GM18858 (cell line): ENCODE data around the gene ABO.
"Not testable (repeated sequence)": the region's sequence is repeated elsewhere in the genome, so short reads cannot be mapped to it uniquely, and the experiment has no call there.

ENCODE experiments used
- ATAC-seq: cut with Tn5 transposase; IDR thresholded peaks from one replicate; pipeline ENCODE4 v1.9.1; 2021; ENCODE audit not compliant: unreplicated experiment

The ABO gene

DNA sequence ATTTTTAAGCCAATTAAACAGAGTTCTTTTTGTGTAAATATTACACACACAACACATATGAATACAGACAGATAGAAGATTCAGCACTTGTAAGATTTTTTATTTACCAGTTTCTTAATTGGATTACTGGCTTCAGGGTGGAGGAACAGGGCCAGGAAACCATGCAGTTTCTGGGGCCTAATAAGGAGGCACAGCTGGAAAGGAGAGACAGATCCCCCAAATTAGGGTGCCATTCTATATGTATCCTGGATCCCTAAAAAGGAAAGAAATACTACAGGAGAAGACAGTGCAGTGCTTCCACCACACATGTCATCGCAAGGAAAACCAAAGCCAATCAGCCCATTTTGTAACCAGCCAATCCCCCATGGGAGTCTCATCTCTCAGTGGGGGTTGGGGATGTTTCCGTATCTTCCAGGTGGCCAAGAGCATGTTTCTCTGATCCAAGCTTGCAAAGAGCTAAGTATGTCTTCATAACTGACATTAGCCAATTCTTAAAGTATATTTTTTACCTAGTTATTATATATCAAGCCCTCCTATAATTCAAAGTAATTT lies 15.8 kb upstream of the ABO start:
- ATAC-seq, result no peak

DNA sequence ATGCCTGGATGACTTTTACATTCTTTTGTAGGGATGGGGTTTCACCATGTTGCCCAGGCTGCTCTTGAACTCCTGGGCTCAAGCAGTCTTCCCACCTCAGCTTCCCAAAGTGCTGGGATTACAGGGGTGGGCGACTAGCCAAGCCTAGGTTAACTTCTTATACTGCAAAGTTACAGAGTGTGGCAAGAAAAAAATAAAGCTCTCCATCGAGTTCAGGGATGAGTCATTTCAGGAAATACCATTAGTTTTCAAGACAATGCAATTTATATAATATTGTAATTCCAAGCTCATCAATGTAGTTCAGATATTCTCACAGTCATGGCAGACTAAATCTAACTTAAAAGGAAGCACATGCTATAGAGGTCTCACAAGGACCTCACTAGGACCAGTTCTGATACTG lies 11.5 kb upstream of the ABO start:
- no peak for ATAC-seq

DNA sequence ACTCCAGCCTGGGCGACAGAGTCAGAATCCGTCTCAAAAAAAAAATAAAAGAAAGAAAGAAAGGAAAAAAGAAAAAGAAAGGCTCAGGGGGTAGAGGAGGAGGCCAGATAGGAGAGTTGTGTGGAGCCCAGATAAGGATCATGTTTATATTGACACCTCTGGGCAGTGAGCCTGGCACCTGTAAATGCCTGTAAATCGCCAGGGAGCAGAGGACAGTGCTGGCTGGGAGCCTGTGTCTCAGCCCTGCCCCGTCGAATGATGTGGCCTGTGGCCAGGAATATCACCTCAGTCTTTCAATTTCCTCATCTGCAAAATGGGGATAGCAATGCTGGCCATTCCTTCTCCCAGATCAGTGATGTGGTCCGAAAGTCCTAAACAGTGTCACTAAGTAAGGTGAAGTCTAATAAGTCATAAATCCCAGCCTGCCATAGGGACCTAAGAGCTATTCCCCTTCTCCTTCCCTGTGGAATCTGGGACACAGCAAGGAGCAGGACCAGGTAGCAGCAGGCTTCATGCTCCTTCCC lies 10.3 kb upstream of the ABO start:
- no peak for ATAC-seq

DNA sequence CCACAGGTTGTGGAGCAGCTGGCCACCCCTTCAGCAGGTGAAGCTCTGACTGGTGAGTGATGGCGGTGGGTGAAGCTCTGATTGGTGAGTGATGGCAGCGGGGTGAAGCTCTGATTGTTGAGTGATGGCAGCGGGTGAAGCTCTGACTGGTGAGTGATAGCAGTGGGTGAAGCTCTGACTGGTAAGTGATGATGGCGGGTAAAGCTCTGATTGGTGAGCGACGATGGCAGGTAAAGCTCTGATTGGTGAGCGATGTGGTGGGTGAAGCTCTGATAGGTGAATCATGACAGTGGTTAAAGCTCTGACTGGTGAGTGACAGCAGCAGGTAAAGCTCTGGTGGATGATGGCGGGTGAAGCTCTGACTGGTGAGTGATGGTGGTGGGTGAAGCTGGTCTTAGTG lies 9.4 kb upstream of the ABO start:
- no peak for ATAC-seq

DNA sequence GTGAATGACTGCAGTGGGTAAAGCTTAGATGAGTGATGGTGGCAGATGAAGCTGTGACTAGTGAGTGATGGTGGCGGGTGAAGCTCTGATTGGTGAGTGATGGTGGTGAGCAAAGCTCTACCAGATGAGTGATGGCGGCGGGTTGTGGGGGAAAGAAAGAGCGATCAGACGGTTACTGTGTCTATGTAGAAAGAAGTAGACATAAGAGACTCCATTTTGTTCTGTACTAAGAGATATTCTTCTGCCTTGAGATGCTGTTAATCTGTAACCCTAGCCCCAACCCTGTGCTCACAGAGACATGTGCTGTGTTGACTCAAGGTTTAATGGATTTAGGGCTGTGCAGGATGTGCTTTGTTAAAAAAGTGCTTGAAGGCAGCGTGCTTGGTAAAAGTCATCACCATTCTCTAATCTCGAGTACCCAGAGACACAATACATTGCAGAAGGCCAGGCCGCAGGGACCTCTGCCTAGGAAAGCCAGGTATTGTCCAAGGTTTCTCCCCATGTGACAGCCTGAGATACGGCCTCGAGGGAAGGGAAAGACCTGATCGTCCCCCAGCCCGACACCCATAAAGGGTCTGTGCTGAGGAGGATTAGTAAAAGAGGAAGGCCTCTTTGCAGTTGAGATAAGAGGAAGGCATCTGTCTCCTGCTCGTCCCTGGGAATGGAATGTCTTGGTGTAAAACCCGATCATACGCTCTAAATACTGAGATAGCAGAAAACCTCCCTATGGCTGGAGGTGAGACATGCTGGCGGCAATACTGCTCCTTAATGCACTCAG lies 8.4 kb upstream of the ABO start:
- ATAC-seq, result not testable (repeated sequence)

DNA sequence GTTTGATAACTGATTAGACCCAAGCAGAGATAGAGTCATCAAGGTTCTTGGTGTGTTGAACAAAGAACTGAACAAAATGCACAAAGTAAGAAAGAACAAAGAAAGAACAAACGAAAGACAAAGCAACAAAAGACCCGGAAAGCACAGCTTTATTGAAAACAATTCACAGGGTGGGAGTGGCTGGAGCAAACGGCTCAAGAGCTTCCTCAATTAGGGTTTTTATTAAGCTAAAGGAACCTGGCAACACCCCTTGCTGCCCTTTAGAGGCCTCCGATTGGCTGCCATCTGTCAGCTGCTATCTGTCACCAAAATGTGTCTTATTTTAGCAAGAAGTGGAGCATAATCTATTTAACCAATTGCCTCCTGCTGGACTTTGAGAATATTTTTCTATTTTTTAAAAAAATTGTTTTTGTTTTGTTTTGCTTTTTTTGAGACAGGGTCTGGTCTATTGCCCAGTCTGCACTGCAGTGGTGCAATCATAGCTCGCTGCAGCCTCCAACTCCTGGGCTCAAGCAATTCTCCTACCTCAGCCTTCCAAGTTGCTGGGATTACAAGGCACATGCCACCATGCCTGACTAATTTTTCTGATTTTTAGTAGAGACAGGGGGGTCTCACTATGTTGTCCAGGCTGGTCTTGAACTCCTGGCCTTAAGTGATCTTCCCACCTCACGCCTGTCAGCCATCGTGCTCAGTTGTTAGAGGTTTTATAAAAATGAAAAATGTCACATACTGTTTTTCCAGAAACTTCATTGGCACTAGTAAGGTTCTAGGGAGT lies 7.7 kb upstream of the ABO start:
- ATAC-seq, result no peak

DNA sequence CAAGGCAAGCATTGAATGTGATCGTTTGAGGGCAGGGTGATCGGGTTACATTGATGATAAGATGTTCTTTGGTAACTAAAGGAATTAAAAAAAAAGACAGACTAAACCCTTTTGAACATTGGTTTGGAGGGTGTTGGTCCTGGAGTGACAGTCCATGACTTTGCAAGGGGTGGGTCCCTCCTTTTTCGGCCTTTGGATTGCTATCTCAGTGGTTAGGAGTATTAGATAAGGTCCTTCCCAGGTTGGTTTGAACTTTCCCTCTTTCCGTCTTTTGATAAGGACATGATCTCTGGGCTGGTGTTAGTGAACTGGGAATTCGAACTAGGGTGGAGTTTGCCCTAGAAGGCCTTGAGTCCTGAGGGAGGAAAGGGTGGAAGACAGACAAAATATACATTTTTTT lies 5.4 kb upstream of the ABO start:
- no peak for ATAC-seq

DNA sequence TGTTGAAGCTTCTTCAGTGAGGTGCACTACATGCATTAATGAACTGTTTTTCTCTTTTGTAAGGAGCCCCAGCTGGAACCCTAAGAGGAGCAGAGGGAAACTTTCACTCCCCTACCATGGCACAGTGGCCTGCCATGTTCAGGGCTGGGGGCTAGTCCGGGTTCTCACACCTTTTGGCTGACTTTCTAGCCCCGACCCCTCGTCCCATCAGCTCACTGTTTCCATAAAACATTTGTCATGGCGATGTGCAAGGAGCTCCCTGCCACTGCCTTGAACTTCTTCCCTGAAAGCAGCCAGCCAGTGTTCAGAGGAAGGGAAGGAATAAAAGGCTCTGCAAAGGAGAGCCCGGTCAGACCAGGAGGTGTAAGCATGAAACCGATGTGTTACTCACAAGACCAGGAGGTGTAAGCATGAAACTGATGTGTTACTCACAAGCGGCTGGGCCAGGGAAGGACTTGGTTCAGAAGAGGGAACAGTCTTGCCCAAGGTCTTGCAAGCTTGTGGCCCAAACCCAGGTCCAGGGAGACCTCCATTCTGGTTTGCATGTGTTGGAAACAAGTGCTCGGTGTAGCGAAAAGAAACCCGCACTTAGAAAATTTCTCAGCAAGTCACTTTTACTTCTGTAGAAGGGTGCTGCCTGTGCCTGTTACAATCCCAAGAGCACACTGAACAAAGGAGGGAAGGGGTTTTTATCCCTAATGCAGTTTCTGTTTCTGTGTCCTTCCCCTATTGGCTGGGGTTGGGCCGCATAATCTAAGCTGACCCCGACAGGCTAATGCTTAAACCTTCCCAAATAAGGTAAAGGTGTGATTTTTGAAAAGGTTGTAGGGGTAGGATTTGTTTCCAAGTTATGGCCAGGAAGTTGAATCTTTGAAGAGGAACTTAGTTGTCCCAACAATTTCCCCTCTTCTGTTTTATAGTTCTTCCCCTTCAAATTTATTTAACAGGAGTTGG lies 3.4 kb upstream of the ABO start:
- no peak for ATAC-seq

DNA sequence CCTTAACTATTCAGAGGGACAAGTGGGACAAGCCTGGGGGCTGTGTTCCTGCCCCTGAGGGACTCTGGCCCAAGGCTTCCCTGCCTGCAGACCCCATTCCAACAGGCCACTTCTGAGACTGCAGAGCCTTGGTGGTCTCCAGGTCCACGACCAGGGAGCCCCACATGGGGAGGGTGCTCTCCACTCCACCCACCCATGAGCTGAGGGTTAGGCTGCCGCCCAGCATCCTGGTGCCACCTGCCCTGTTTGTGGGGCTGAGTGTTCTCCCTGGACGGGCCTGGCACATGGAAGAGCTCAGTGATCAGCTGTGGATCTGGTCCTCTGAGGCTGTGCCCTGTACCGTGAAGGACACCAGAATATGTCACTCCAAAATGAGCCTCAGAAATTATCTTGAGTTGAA lies 2.5 kb upstream of the ABO start:
- no peak for ATAC-seq

DNA sequence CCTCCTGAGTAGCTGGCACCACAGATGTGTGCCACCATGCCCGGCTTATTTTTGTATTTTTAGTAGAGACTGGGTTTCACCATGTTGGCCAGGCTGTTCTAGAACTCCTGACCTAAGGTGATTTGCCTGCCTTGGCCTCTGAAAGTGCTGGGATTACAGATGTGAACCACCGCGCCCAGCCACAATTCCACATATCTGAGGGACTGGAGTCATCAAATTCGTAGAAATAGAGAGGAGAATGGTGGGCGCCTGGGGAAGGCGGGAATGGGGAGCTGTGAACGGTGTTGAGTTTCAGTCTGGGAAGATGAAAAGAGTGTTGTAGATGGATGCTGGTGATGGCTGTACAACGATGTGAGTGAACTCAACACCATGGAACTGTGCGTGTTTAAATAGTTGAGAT lies 1.9 kb upstream of the ABO start:
- no peak for ATAC-seq

DNA sequence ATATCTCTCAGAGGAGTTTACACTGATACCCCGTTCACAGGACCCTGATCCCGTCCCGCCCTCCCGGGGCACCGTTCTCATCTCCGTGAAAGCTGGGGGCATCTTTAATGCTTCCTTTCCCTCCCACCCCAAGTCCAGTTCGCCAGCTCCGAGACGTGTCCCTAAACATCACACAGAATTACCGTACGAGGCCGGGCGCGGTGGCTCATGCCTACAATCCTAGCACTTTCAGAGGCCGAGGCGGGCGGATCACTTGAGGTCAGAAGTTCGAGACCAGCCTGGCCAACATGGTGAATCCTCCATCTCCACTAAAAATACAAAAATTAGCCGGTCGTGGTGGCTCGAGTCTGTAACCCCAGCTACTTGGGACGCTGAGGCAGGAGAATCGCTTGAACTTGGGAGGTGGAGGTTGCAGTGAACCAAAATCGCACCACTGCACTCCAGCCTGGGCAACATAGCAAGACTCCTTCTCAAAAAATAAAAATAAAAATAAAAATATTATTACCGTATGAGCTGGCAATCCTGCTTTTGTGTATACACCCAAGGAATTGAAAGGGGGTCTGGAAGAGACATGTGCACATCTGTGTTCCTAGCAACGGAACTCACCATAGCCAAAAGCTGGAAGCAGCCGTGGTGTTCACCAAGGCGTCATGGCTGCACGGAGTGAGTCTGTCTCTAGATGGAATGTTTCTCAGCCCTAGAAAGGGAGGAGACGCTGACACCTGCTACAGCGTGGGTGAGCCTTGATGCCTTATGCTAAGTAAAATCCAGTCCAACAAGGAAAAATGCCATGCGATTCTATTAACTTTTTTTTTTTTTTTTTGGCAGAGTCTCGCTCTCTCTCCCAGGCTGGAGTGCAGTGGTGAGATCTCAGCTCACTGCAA lies 1.2 kb upstream of the ABO start:
- no peak for ATAC-seq

DNA sequence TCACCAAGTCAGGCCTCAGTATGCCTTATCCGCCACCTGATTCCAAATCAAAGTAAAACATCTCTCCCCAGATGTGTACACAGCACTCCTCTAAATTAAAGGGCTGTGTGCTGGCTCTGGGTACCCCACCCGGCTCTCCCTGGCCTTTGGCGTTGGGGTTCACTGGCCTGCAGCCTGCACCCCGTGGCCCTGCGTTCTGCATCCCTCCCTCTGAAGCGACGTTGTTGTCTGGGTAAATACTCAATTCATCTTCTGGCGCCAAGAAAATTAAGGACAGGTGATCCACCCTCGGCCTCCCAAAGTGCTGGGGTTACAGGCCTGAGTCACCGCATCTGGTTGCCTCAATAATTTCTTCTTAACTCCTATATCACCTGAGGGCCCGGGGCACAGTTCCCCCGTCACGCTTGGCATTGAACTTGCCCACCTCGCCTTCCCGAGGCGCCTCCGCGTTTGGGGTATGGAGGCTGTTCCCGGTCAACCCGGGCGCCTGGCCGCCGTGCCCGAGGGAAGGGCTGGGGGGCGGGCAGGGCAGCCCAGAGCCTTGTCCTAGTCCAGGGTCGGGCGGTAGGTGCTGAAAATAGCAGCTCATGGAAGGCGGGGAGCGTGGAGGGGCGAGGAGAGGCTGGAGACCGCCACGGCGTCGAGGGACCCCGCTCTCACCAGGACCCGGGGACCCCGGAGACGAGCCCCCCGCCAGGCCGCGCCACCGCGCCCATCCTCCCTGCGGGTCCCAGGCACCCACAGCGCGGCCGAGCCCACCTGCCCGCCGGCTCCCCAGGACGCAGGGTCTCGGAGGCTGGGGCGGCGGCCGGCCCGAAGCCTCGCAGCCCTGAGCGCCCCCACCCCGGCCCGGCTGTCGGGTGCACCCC lies 531 bp downstream of the ABO start:
- no peak for ATAC-seq

DNA sequence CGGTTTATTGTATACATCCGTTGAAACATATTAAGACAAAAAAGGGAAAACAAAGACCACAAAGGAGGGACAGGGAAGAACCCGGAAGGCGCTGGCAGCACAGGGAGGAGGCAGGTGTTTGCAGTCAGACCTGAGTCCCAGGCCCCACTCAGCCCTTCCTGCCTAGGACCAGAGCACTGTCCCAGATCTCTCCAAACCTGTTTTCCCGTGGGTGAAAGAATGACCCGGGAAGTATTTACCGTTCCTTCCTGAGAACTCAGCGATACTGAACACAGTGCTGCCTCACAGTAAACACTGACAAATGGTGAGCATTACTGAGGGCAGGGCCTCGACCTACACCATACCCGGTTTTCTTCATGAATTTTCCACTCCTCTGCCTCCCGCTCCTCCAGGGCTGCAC lies 1.2 kb downstream of the ABO start:
- no peak for ATAC-seq

DNA sequence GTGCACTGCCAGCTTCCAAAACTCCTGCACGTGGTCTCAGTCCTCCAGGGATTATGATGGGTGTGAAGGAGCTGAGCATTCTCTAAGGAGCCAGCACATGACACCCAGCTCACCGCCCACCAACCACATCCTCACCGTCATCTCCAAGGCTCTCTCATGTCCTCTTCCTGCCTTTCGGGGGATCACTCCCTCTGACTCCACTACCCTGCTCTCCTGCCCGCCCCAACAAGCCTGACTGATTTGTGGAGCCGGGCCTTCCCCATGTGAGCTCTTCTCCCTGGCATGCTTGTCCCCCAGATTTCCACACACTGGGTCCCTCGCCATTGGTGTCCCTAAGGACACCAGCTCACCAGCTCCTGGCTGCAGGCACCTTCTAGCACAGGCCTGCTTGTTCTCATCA lies 1.9 kb downstream of the ABO start:
- no peak for ATAC-seq

DNA sequence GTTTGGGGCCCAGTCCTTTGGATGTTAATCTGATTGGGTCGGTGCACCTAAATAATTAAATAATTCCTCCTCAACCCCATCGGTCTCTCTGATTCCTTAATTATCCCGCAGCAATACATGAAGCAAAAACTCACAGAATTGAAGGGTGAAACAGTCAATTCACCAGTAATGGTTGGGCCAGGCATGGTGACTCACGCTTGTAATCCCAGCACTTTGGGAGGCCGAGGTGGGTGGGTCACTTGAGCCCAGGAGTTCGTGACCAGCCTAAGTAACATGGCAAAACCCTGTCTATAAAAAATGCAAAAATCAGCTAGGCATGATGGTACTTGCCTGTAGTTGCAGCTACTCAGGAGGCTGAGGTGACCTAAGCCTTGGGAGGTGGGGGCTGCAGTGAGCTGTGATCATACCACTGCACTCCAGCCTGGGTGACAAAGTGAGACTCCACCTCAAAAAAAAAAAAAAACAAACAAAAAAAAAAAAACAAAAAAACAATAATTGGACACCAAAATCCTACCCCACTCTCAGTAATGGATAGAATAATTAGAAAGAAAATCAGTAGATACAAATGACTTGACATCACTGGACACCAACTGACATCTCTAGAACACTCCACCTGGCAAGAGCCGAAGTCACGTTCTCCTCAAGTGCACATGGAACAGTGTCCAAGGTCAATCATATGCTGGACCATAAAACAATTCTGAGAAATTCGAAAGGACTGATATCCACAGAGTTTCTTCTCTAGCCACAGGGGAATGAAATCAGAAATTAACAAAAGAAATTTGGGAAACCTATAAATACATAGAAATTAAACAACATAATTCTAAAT lies 5.3 kb downstream of the ABO start:
- ATAC-seq, result no peak

DNA sequence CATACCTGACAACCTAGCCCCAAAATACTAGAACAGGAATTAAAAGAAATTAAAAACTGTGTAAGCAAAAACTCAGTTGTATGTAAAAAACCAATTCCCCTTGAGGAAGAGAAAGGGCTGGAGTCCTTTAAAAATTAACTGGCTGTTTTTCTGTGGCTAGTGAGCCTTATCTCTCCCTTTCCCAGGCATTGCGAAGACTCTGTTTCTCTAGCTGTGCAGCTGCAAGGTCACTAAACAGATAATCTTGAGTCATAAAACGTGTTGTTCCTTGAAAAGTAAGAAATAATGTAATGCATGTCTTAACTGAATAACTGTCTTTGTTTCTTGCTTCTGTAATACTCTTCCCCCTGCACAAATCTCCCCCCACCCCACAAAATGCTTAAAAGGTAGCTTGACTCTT lies 5.9 kb downstream of the ABO start:
- ATAC-seq, result not testable (repeated sequence)

DNA sequence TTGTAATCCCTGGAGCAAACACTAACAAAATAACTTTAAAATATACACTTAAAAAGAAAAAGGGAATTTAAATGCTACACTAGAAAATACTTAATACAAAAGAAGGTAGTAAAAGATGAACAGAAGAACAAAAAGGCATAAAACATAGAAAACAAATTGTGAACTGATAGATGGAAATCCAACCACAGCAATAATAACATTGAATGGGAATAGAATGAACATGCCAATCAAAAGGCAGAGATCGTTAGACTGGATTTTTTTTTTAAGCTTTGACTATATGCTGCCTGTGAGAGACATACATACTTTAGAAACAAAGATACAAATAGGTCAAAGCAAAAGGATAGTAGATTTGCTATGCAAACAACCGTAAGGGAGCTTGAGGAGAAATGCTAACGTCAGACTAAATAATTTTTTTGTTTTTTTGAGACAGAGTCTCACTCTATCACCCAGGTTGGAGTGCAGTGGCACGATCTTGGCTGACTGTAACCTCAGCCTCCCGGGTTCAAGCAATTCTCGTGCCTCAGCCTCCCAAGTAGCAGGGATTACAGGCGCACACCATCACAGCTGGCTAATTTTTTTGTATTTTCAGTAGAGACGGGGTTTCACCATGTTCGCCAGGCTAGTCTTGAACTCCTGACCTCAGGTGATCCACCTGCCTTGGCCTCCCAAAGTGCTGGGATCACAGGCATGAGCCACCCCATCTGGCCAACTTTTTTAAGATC lies 6.5 kb downstream of the ABO start:
- ATAC-seq, result no peak
